CD4-positive, alpha-beta T cell treated with Interleukin-17A for 1 hour (primary cell): ENCODE results near the gene MCM3.

ENCODE experiments used
- DNase-seq: peaks from one replicate; pipeline ENCODE4 v3.0.0-alpha.2; 2020

MCM3 gene

GRCh38 chr6:52284460-52285176 is at the start of gene MCM3:
TSS of gene MCM3 (minus strand) at chr6:52284742. CDS start at chr6:52284674, 68 bp downstream.
- peak; percentile 99 for DNase-seq

GRCh38 chr6:52333840-52334200 is 49.3 kb upstream of the MCM3 start:
- DNase-seq: peak; percentile 70

GRCh38 chr6:52331793-52332457 is 47.4 kb upstream of the MCM3 start:
- no peak for DNase-seq

- DNase-seq: no peak
Measured at GRCh38 chr6:52330470-52330869, 45.9 kb upstream of the MCM3 start.

- no peak for DNase-seq
Measured at GRCh38 chr6:52328729-52329128, 44.2 kb upstream of the MCM3 start.

GRCh38 chr6:52328303-52328662 is 43.7 kb upstream of the MCM3 start:
- DNase-seq: no peak

GRCh38 chr6:52326540-52327364 is 42.2 kb upstream of the MCM3 start:
- DNase-seq: no peak

GRCh38 chr6:52325695-52326471 is 41.3 kb upstream of the MCM3 start:
- no peak for DNase-seq

GRCh38 chr6:52324189-52324588 is 39.6 kb upstream of the MCM3 start:
- DNase-seq: no peak

- DNase-seq: no peak
Measured at GRCh38 chr6:52317841-52318581, 33.5 kb upstream of the MCM3 start.

- DNase-seq: no peak
Measured at GRCh38 chr6:52317211-52317610, 32.7 kb upstream of the MCM3 start.

GRCh38 chr6:52314752-52315151 is 30.2 kb upstream of the MCM3 start:
- DNase-seq: no peak

GRCh38 chr6:52312461-52312860 is 27.9 kb upstream of the MCM3 start:
- no peak for DNase-seq

GRCh38 chr6:52310932-52311331 is 26.4 kb upstream of the MCM3 start:
- no peak for DNase-seq

GRCh38 chr6:52307900-52308372 is 23.4 kb upstream of the MCM3 start:
- peak; percentile 60 for DNase-seq

- no peak for DNase-seq
Measured at GRCh38 chr6:52306972-52307870, 22.7 kb upstream of the MCM3 start.

- DNase-seq: peak; percentile 44
Measured at GRCh38 chr6:52305948-52306767, 21.6 kb upstream of the MCM3 start.

- DNase-seq: peak; percentile 40
Measured at GRCh38 chr6:52305411-52305810, 20.9 kb upstream of the MCM3 start.

GRCh38 chr6:52304983-52305390 is 20.4 kb upstream of the MCM3 start:
- peak; percentile 36 for DNase-seq

GRCh38 chr6:52303178-52303577 is 18.6 kb upstream of the MCM3 start:
- no peak for DNase-seq
